HG03558 (cell line): Measurements from ENCODE around the gene NTRK1.

Experiments
- ATAC-seq: cut with Tn5 transposase; IDR thresholded peaks from one replicate; pipeline ENCODE4 v1.9.1; 2021; ENCODE audit warnings: moderate number of reproducible peaks; ENCODE audit not compliant: unreplicated experiment; ENCODE audit errors: extremely low read depth

NTRK1 gene

GRCh38 chr1:156860628-156861423 is at the start of gene NTRK1:
Gene NTRK1 (plus strand): TSS chr1:156860865. CDS start chr1:156860935, 70 bp downstream.
- no peak for ATAC-seq

- ATAC-seq: no peak
Observed at GRCh38 chr1:156811168-156811567, 49.5 kb upstream of the NTRK1 start.

- no peak for ATAC-seq
Observed at GRCh38 chr1:156812293-156812990, 48.2 kb upstream of the NTRK1 start.

GRCh38 chr1:156813298-156813697 is 47.4 kb upstream of the NTRK1 start:
- no peak for ATAC-seq

GRCh38 chr1:156813750-156814570 is 46.7 kb upstream of the NTRK1 start:
- no peak for ATAC-seq

GRCh38 chr1:156814571-156815260 is 45.9 kb upstream of the NTRK1 start:
- ATAC-seq: no peak

- ATAC-seq: no peak
Observed at GRCh38 chr1:156815307-156815826, 45.3 kb upstream of the NTRK1 start.

- ATAC-seq: no peak
Observed at GRCh38 chr1:156815961-156816422, 44.7 kb upstream of the NTRK1 start.

GRCh38 chr1:156816561-156817328 is 43.9 kb upstream of the NTRK1 start, which contains the start of gene SH2D2A:
Gene SH2D2A (minus strand): TSS chr1:156816848. CDS start chr1:156816708, 140 bp downstream.
- no peak for ATAC-seq

- no peak for ATAC-seq
Observed at GRCh38 chr1:156821801-156822200, 38.9 kb upstream of the NTRK1 start.

- ATAC-seq: no peak
Observed at GRCh38 chr1:156822680-156823079, 38.0 kb upstream of the NTRK1 start.

- no peak for ATAC-seq
Observed at GRCh38 chr1:156823210-156823790, 37.4 kb upstream of the NTRK1 start.

- ATAC-seq: no peak
Observed at GRCh38 chr1:156826630-156827029, 34.0 kb upstream of the NTRK1 start.

GRCh38 chr1:156828400-156829124 is 32.1 kb upstream of the NTRK1 start:
- no peak for ATAC-seq

- no peak for ATAC-seq
Observed at GRCh38 chr1:156832434-156832833, 28.2 kb upstream of the NTRK1 start.

- ATAC-seq: no peak
Observed at GRCh38 chr1:156833603-156834002, 27.1 kb upstream of the NTRK1 start.

- no peak for ATAC-seq
Observed at GRCh38 chr1:156834322-156834721, 26.3 kb upstream of the NTRK1 start.

GRCh38 chr1:156836041-156836654 is 24.5 kb upstream of the NTRK1 start:
- no peak for ATAC-seq
